ENCODE measurements around the gene TMEM198.
A peak's percentile ranks its signal among the peaks of the same experiment; 100 is the strongest.

TMEM198 gene, protein sequence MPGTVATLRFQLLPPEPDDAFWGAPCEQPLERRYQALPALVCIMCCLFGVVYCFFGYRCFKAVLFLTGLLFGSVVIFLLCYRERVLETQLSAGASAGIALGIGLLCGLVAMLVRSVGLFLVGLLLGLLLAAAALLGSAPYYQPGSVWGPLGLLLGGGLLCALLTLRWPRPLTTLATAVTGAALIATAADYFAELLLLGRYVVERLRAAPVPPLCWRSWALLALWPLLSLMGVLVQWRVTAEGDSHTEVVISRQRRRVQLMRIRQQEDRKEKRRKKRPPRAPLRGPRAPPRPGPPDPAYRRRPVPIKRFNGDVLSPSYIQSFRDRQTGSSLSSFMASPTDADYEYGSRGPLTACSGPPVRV

GRCh38 chr2:219543596-219544358, at the start of gene TMEM198, which contains the start of gene CHPF:
TMEM198 (plus strand) TSS chr2:219544028; CDS start chr2:219544728, 700 bp downstream.
CHPF (minus strand) TSS chr2:219543809; CDS start chr2:219543538, 271 bp downstream.
- Mint-ChIP-seq H3K36me3 (peaks cover 11% of the 10 kb centered on the region), H3K4me3 (peak within 1 kb of the TSS; percentile 79), H3K27ac (no peak within 1 kb of the TSS), H3K4me1 (peaks cover 20% of the 10 kb centered on the region), H3K27me3 (peaks cover 76% of the 10 kb centered on the region), H3K9me3 (no peaks in the 10 kb centered on the region)
- peak; percentile 88 for ATAC-seq

DNA sequence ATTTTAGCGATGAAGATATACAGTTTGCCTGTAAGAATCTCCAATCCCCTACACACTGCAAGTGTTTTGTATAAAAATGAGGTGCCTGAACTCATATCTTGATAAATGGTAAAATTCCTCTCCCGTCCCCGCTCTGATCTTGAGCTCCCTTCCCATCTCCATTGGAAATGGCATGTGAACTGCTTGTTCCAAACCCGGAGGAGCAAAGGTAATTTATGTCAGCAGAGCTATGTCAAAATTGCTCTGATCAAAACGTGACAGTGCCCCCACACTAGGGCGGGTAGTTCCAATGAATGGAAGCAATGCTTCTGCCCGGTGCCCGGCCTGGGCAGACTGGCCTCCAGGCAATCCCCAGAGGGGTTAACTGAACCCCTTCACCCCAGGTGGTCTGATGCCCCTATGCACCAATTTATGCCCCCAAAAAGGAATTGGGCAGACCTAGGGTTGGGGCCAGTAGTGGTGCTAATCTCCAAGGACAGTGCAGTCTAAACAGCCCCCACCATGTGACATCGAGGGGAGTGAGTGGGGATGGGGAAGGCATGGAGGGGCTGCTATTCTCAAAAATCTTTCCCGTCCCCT, 48.8 kb upstream of the TMEM198 start:
- Mint-ChIP-seq H3K4me1 (peaks cover 28% of the 10 kb centered on the region), H3K36me3 (no peaks in the 10 kb centered on the region), H3K9me3 (no peaks in the 10 kb centered on the region), H3K27ac (no peak overlapping the region), H3K27me3 (peaks cover 76% of the 10 kb centered on the region), H3K4me3 (no peak overlapping the region)
- no peak for ATAC-seq

DNA sequence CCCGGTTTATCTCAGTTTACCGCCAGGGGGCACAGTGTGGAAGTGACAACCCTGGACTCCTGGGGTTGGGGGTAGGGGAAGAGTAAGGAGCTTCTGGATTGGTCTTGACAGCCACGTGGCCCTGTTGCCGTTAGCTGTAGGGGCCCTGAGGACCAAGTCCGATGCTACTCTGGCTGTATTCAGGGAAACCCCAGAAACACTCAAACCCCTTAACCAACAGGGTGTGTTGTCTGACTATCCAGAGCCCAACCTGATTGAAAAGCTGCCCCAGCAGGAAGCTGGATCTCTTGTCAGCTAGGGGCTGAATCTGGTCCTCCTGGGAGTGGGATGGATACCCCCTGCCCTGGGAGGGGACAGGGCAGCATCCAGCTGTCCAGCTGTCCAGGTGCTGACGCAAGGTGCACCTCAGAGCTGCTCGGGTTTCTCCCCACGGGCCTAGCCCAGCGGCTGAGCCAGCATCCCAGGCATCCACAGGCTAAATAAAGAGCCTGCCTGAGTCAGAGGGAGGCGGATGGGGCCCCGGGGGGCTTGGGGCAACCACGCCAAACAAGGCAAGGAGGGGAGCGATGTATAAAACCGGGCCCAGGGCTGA, 48.2 kb upstream of the TMEM198 start:
- no peak overlapping the region for H3K4me3 Mint-ChIP-seq
- H3K9me3 Mint-ChIP-seq = no peaks in the 10 kb centered on the region
- ATAC-seq = no peak
- H3K4me1 Mint-ChIP-seq = peaks cover 32% of the 10 kb centered on the region
- peaks cover 70% of the 10 kb centered on the region for H3K27me3 Mint-ChIP-seq
- H3K27ac Mint-ChIP-seq = no peak overlapping the region
- H3K36me3 Mint-ChIP-seq = no peaks in the 10 kb centered on the region

GRCh38 chr2:219496247-219496824, 47.5 kb upstream of the TMEM198 start:
- Mint-ChIP-seq H3K36me3 (no peaks in the 10 kb centered on the region), H3K9me3 (no peaks in the 10 kb centered on the region), H3K27ac (no peak overlapping the region), H3K27me3 (peaks cover 66% of the 10 kb centered on the region), H3K4me1 (peaks cover 32% of the 10 kb centered on the region), H3K4me3 (peak overlapping the region; percentile 6)
- no peak for ATAC-seq

- peaks cover 32% of the 10 kb centered on the region for H3K4me1 Mint-ChIP-seq
- H3K27ac Mint-ChIP-seq = no peak overlapping the region
- peaks cover 60% of the 10 kb centered on the region for H3K27me3 Mint-ChIP-seq
These were observed 46.9 kb upstream of the TMEM198 start for GRCh38 chr2:219496825-219497494.

DNA sequence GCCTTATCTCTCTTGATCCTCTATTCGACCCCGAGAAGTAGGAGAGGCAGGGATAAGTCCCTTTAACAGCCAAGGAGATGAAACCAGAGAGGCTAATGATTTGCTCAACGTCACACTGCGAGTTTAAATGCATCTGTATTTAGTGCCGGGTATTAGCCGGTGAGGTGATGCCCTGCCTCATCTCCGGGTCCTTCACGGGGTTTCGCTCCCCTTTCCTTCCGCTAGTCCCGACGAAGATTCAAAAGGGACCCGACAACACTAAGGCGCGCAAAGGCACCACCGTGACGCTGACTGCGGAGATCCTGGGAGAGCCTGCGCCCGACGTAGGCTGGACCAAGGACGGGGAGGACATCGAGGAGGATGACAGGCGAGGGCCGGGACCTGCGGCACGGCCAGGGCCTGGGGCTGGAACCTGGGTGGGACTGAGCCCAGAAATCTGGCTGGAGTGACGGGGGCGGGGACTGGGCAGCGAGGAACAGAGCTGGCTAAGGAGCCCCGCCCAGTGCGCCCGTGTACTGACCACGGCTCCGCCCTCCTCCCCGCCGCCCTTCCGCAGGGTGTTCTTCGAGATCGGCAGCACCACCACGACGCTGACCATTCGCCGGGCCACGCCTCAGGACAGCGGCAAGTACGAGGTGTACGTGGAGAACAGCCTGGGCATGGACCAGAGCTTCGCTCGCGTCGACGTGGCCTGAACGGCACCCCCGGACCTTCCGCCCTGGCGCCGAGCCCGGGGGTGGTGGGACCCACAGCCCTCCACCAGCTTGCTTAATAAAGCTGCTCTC, 46.1 kb upstream of the TMEM198 start:
- Mint-ChIP-seq H3K36me3 (peaks cover 5% of the 10 kb centered on the region), H3K27ac (peak overlapping the region; percentile 82), H3K27me3 (peaks cover 53% of the 10 kb centered on the region), H3K9me3 (no peaks in the 10 kb centered on the region), H3K4me3 (peak overlapping the region; percentile 97), H3K4me1 (peaks cover 32% of the 10 kb centered on the region)
- peak; percentile 40 for ATAC-seq

More at GRCh38 chr2:219496825-219497494, 46.9 kb upstream of the TMEM198 start:
- Mint-ChIP-seq H3K36me3 (peaks cover 4% of the 10 kb centered on the region), H3K9me3 (no peaks in the 10 kb centered on the region), H3K4me3 (peak overlapping the region; percentile 97)
- ATAC-seq = no peak

GRCh38 chr2:219498280-219499057, 45.4 kb upstream of the TMEM198 start, which contains the start of gene GMPPA:
GMPPA (plus strand) TSS chr2:219498891; CDS start chr2:219499976, 1,085 bp downstream.
- Mint-ChIP-seq H3K4me1 (peaks cover 32% of the 10 kb centered on the region), H3K27me3 (peaks cover 45% of the 10 kb centered on the region), H3K36me3 (peaks cover 7% of the 10 kb centered on the region), H3K9me3 (no peaks in the 10 kb centered on the region), H3K27ac (peak within 1 kb of the TSS; percentile 82), H3K4me3 (peak within 1 kb of the TSS; percentile 97)
- peak; percentile 97 for ATAC-seq

GRCh38 chr2:219499058-219499307, 44.8 kb upstream of the TMEM198 start:
- peaks cover 12% of the 10 kb centered on the region for H3K36me3 Mint-ChIP-seq
- ATAC-seq = no peak
- peaks cover 32% of the 10 kb centered on the region for H3K4me1 Mint-ChIP-seq
- H3K4me3 Mint-ChIP-seq = peak overlapping the region; percentile 97
- H3K27ac Mint-ChIP-seq = peak overlapping the region; percentile 82
- peaks cover 40% of the 10 kb centered on the region for H3K27me3 Mint-ChIP-seq
- H3K9me3 Mint-ChIP-seq = no peaks in the 10 kb centered on the region

DNA sequence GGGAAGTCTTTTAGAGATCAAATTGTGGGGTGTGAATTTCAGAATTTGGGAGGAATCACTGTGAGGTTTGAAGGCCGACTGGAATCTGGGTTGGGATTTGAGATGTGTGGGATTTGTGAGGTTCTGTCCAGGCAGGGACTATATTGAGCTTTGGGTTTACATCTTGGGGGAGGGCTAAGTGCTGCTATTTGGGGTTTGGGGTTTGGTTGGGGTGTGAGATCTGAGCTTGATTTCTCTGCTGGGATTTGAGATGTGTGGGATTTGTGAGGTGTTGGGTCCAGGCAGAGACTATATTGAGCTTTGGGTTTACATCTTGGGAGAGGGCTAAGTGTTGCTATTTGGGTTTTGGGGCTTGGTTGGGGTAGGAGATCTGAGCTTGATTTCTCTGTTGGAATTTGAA, 44.3 kb upstream of the TMEM198 start:
- Mint-ChIP-seq H3K4me1 (peaks cover 32% of the 10 kb centered on the region), H3K4me3 (peak overlapping the region; percentile 97), H3K36me3 (peaks cover 18% of the 10 kb centered on the region), H3K9me3 (no peaks in the 10 kb centered on the region), H3K27me3 (peaks cover 34% of the 10 kb centered on the region), H3K27ac (peak overlapping the region; percentile 82)
- no peak for ATAC-seq

DNA sequence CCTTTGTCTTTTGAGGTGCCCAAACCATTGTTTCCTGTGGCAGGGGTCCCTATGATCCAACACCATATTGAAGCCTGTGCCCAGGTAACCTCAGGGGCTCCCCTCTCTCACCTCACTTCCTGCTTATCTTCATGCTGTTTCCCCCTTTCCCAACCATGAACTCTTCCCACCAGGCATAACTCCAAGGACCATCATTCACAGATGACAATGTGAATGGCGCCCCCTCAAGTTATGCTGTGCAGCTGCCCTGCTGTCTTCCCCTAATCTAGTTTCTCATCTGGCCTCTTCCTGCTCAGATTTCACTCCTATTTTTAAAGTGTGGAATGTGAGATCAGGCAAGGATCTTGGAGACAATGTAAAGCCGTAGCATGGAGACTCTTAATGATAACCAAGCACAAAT, 43.7 kb upstream of the TMEM198 start:
- H3K36me3 Mint-ChIP-seq = peaks cover 23% of the 10 kb centered on the region
- ATAC-seq = no peak
- peak overlapping the region; percentile 97 for H3K4me3 Mint-ChIP-seq
- H3K27ac Mint-ChIP-seq = peak overlapping the region; percentile 82
- no peaks in the 10 kb centered on the region for H3K9me3 Mint-ChIP-seq
- peaks cover 28% of the 10 kb centered on the region for H3K27me3 Mint-ChIP-seq
- H3K4me1 Mint-ChIP-seq = peaks cover 32% of the 10 kb centered on the region

DNA sequence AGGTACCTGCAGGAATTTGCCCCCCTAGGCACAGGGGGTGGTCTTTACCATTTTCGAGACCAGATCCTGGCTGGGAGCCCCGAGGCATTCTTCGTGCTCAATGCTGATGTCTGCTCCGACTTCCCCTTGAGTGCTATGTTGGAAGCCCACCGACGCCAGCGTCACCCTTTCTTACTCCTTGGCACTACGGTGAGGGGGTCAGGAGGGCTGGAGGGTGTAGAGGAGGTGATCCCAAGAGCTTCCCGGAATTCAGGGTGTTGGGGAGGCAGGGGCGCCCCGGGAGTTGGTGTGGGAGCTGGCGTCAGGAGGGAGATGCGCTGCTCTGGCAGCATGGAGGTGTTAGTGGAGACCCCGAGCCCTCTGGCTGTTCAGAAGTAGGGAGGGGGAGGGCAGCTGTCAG, 42.0 kb upstream of the TMEM198 start:
- Mint-ChIP-seq H3K4me1 (peaks cover 26% of the 10 kb centered on the region), H3K27ac (no peak overlapping the region), H3K27me3 (peaks cover 14% of the 10 kb centered on the region), H3K36me3 (peaks cover 40% of the 10 kb centered on the region), H3K4me3 (no peak overlapping the region), H3K9me3 (no peaks in the 10 kb centered on the region)
- ATAC-seq = no peak

GRCh38 chr2:219502618-219503017, 41.2 kb upstream of the TMEM198 start:
- no peaks in the 10 kb centered on the region for H3K9me3 Mint-ChIP-seq
- peaks cover 11% of the 10 kb centered on the region for H3K27me3 Mint-ChIP-seq
- peaks cover 46% of the 10 kb centered on the region for H3K36me3 Mint-ChIP-seq
- no peak overlapping the region for H3K4me3 Mint-ChIP-seq
- peaks cover 26% of the 10 kb centered on the region for H3K4me1 Mint-ChIP-seq
- H3K27ac Mint-ChIP-seq = no peak overlapping the region
- ATAC-seq = no peak

DNA sequence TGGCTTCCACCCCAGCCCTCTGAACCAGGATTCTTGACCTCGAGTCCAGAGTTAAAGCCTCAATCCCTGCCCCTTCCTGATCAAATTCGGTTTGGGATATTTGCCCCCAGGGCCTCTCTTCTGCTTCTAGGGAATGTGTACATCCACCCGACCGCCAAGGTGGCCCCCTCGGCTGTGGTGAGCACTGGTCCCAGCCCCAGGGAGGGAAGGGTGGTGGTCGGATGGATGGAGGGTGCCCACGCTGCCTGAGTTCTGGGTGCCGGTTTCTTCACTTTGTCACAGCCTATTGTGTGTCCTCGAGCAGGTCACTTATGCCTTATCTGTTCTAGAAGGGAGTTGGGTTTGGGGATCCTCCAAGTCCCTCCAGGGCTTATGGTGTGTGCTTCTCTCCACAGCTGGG, 38.2 kb upstream of the TMEM198 start:
- peaks cover 13% of the 10 kb centered on the region for H3K4me1 Mint-ChIP-seq

More for the DNA sequence above, 38.2 kb upstream of the TMEM198 start:
- Mint-ChIP-seq H3K4me3 (no peak overlapping the region), H3K27ac (no peak overlapping the region), H3K27me3 (peaks cover 27% of the 10 kb centered on the region), H3K9me3 (no peaks in the 10 kb centered on the region), H3K36me3 (peaks cover 52% of the 10 kb centered on the region)
- no peak for ATAC-seq

All from stimulated activated memory B cell treated with anti-CD40 and anti-IgM and Interleukin-4, amounts not matched to agents 10 μg/mL and 1 μg/mL and 100 μg/mL, for 72 hours (primary cell).